Right renal cortex interstitium (tissue), 3 donors: ENCODE results near the gene PROB1. TPM values are rescaled to one million over a fixed set of nuclear protein-coding genes. Genes with fewer than 3 reads are reported as not detected.
A peak's percentile ranks its signal among the peaks of the same experiment; 100 is the strongest.

Source experiments
- DNase-seq, 3 donors: peaks; one replicate each; pipeline ENCODE4 v3.0.0-alpha.2; 2013; ENCODE audit warnings: low read depth in 3 of 3, low spot score in 2 of 3
- polyA plus RNA-seq, 3 donors: library from polyadenylated mRNA; unstranded; fragments of 120-200 nt; gene quantifications; one replicate each; pipeline ENCODE4 v1.2.1, GENCODE V29; 2013; ENCODE audit not compliant: insufficient read length in 3 of 3

PROB1 gene
- polyA plus RNA-seq, 3 donors = 1.7 to 2.0 (median 1.9) TPM

- DNase-seq = no peak
Observed at GRCh38 chr5:139344177-139344576, 50.7 kb downstream of the PROB1 start.

DNA sequence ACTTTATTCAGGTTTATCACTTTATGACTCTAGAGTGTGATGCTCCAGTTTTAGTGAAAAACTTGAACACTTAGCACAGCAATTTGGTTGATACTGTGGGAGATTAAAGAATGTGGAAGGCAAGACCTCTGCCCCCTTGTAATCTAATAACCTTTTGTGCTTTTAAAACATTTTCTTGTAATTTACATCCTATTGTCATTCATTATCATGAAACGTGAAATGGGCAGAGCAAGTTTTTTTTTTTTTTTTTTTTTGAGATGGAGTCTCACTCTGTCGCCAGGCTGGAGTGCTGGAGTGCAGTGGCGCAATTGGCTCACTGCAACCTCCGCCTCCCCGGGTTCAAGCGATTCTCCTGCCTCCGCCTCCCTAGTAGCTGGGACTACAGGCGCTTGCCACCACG, 51.4 kb downstream of the PROB1 start:
- no peak for DNase-seq

GRCh38 chr5:139342423-139342723, 52.5 kb downstream of the PROB1 start:
- no peak for DNase-seq

DNA sequence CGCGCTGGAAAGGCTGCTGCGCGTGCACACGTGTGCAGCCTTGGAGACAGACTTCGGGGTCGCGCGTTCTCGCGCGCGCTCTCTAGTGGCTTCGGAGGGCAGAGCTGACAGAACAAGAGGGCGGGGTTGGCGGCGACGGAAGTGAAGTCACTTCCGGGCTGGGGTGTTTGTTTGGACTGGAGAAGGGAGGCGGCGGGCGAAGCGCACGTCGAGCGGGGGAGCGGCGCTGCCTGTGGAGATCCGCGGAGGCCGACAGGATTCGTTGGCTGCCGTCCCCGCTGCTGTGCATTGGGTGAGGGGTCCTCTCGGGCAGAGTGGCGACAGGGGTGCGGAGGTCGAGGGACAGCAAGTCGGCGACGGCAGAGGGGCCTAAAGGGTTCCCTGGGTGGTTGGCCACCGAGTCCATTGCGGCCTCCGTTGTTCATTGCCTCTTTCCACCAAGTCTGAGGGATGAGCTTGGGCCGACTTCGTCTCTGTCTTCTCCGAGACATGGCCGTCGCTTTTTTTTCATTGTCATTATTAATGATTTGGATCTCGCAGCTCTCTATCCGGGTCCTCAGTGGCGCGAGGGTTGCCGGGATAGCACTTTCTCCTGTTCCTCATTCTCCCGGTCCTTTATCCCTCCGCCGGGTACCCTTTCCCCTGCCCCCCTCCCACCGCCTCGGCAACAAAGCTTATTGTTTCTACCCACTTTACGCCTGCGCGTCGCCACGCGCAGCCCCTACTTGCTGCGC, 53.0 kb downstream of the PROB1 start, which contains the start of gene PAIP2:
PAIP2 (plus strand) TSS at position 166 of the 734 bp plus-strand sequence. CDS start 21,931 bp downstream, outside the sequence.
- DNase-seq = peak; percentile 95 to 99 (median 98)

GRCh38 chr5:139341187-139341688, 53.7 kb downstream of the PROB1 start:
- DNase-seq = no peak

Other genes starting within 250 kb of the PROB1 start
- 10 to 100 TPM; 52.1 to 59.7 (median 52.6) TPM for gene SIL1, start 196.7 kb downstream of the PROB1 start, polyA plus RNA-seq
- gene MATR3, start 101.4 kb downstream of the PROB1 start, polyA plus RNA-seq = 100 to 1,000 TPM; 702 to 822 (median 791) TPM
- gene PAIP2, start 53.2 kb downstream of the PROB1 start, polyA plus RNA-seq = 100 to 1,000 TPM; 202 to 211 (median 203) TPM
- gene SLC23A1, start 11.8 kb downstream of the PROB1 start, polyA plus RNA-seq = 10 to 100 TPM in 2 of 3 donors, 1 to 10 TPM in 1; 9.8 to 13.5 (median 12.3) TPM
- gene MZB1, start 5.2 kb downstream of the PROB1 start, polyA plus RNA-seq = 1 to 10 TPM in 1 of 3 donors, under 1 TPM in 2; 0.38 to 1.0 (median 0.50) TPM
- 10 to 100 TPM; 11.6 to 13.3 (median 12.7) TPM for gene SPATA24, start 9.0 kb upstream of the PROB1 start, polyA plus RNA-seq
- gene DNAJC18, start 44.4 kb upstream of the PROB1 start, polyA plus RNA-seq = 10 to 100 TPM; 27.5 to 33.4 (median 32.5) TPM
- 10 to 100 TPM; 28.9 to 30.6 (median 30.2) TPM for gene ECSCR, start 67.6 kb upstream of the PROB1 start, polyA plus RNA-seq
- gene SMIM33, start 75.9 kb upstream of the PROB1 start, polyA plus RNA-seq = not detected
- 10 to 100 TPM; 24.4 to 27.8 (median 24.7) TPM for gene STING1, start 87.7 kb upstream of the PROB1 start, polyA plus RNA-seq
- 100 to 1,000 TPM; 175 to 188 (median 176) TPM for gene UBE2D2, start 166.2 kb upstream of the PROB1 start, polyA plus RNA-seq